Thyroid gland (tissue), 4 donors: ENCODE measurements around the gene RASD1. TPM values are rescaled to one million over a fixed set of nuclear protein-coding genes. Genes with fewer than 3 reads are reported as not detected.

ENCODE experiments used
- DNase-seq, 2 donors: peaks; one replicate each; pipeline ENCODE4 v3.0.0-alpha.2; 2019
- H3K27ac ChIP-seq, 3 donors: fragments of 200-600 bp; sonication (generic); 1 replicate in 2 of 3; 2 replicates in 1 of 3; pipeline ENCODE4 v1.5.1; 2016 to 2019; ENCODE audit warnings: mild to moderate bottlenecking in 1 of 3, moderate library complexity in 1 of 3
- H3K27me3 ChIP-seq: fragments of 200-600 bp; sonication (generic); one replicate; pipeline ENCODE4 v1.5.1; 2019
- H3K36me3 ChIP-seq, 2 donors: fragments of 200-600 bp; sonication (generic); one replicate each; pipeline ENCODE4 v1.5.1; 2016 to 2019
- H3K4me1 ChIP-seq, 2 donors: fragments of 200-600 bp; sonication (generic); one replicate each; pipeline ENCODE4 v1.5.1; 2017 to 2019
- H3K4me3 ChIP-seq, 3 donors: fragments of 200-600 bp; sonication (generic); replicated peaks in 1 of 3; 1 replicate in 2 of 3; 2 replicates in 1 of 3; pipeline ENCODE4 v1.5.1; 2016; ENCODE audit warnings: mild to moderate bottlenecking in 1 of 3
- H3K9me3 ChIP-seq: fragments of 200-600 bp; sonication (generic); one replicate; pipeline ENCODE4 v1.5.1; 2017
- POLR2A ChIP-seq, 2 donors: fragments of 450-650 bp; IDR thresholded peaks; one replicate each; pipeline ENCODE4 v1.6.1; 2017; ENCODE audit warnings: antibody characterized with exemption in 2 of 2, mild to moderate bottlenecking in 2 of 2, moderate library complexity in 1 of 2
- WGBS, 2 donors: methylation state at CpG; one replicate each; pipeline ENCODE4 v1.1.5; 2017; 5-methylcytosine and 5-hydroxymethylcytosine counted together
- intact Hi-C: fragments of 100-400 bp; cut with DNase I; formaldehyde crosslinking; loops from one replicate; pipeline ENCODE4 v1.15.1; 2023
- total RNA-seq, 4 donors: library from RNA; depleted of rRNA; stranded (reverse); fragments of >200 nt; gene quantifications; one replicate each; pipeline ENCODE4 v1.2.3, GENCODE V29; 2016
- TF ChIP-seq, protein P1 (sequence below), 6 experiments: fragments of 200-600 bp in 3 of 6; fragments of 450-650 bp in 3 of 6; sonication (generic) in 3 of 6; IDR thresholded peaks; one replicate each; pipeline ENCODE4 v1.5.1; 2016 to 2019; ENCODE audit warnings: antibody characterized with exemption in 6 of 6, mild to moderate bottlenecking in 2 of 6, inconsistent platforms in 1 of 6, moderate library complexity in 1 of 6

RASD1 gene
- total RNA-seq, 4 donors from 2014 or later: 114 to 149 (median 141) TPM

DNA sequence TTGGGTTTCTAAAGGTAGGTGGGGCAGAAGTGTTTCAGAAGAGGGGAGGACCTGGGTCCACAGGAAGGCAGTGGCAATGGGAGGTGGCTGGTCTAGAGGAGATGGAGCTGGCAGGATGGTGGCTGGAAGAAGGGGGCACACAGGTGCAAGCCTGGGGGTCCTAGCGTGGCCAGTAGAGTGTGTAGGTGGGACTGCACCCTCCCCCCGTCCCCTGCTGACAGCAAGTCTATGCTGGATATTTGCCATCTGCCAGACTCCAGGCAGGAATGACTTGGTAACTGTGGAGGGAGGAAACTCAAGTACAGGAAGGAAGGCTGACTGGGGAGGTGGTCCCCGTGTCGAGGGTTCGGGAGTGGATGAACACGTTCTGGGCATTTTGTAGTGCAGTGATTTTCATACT is 10.8 kb downstream of the RASD1 start:
- Histone ChIP-seq H3K9me3 (no peaks in the 10 kb centered on the region), H3K4me3 (no peak overlapping the region), H3K27me3 (no peaks in the 10 kb centered on the region), H3K4me1 (peaks cover 0 to 4% of the 10 kb centered on the region in 2 donors), H3K36me3 (peaks cover 6 to 8% of the 10 kb centered on the region in 2 donors), H3K27ac (no peak overlapping the region)
- intact Hi-C loops: no loop called here
- no peak for DNase-seq
- 84 to 86% methylated on average over 6 of the region's 6 CpGs for WGBS, 2 donors
- no peak for TF ChIP-seq POLR2A (IDR thresholded peaks at IDR 0.05)
- TF ChIP-seq, protein P1, sequence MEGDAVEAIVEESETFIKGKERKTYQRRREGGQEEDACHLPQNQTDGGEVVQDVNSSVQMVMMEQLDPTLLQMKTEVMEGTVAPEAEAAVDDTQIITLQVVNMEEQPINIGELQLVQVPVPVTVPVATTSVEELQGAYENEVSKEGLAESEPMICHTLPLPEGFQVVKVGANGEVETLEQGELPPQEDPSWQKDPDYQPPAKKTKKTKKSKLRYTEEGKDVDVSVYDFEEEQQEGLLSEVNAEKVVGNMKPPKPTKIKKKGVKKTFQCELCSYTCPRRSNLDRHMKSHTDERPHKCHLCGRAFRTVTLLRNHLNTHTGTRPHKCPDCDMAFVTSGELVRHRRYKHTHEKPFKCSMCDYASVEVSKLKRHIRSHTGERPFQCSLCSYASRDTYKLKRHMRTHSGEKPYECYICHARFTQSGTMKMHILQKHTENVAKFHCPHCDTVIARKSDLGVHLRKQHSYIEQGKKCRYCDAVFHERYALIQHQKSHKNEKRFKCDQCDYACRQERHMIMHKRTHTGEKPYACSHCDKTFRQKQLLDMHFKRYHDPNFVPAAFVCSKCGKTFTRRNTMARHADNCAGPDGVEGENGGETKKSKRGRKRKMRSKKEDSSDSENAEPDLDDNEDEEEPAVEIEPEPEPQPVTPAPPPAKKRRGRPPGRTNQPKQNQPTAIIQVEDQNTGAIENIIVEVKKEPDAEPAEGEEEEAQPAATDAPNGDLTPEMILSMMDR (IDR thresholded peaks at IDR 0.05): no peak

DNA sequence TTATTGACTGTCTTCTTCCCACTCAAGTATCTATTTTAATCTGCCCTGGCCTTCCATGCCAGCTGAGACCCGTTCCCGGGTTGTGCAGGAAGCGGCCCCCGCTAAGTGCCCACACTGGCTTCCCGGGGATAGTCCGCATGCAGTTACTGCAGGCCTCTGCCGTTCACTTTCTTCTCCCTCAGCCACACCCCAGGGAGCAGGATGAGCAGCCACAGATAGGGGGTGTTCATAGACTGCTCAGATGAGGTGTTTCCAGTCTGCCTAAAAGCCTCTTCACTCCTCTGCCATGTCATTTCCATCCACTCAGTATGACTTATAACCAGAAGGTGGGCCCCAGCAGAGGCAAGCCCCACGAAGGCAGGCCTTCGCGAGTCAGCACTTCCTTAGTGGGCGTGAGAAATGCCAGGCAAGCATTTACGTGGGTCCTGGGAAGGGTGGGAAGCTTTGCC is 11.7 kb downstream of the RASD1 start:
- peaks cover 8 to 10% of the 10 kb centered on the region in 2 donors for H3K4me1 ChIP-seq
- DNase-seq: no peak
- peaks cover 6 to 8% of the 10 kb centered on the region in 2 donors for H3K36me3 ChIP-seq
- H3K9me3 ChIP-seq: no peaks in the 10 kb centered on the region
- no peak overlapping the region for H3K27ac ChIP-seq
- intact Hi-C loops: no loop called here
- TF ChIP-seq POLR2A (IDR thresholded peaks at IDR 0.05): no peak
- TF ChIP-seq, protein P1 (IDR thresholded peaks at IDR 0.05): no peak
- WGBS, 2 donors: 69 to 76% methylated on average over 12 of the region's 12 CpGs
- H3K4me3 ChIP-seq: no peak overlapping the region
- H3K27me3 ChIP-seq: no peaks in the 10 kb centered on the region

DNA sequence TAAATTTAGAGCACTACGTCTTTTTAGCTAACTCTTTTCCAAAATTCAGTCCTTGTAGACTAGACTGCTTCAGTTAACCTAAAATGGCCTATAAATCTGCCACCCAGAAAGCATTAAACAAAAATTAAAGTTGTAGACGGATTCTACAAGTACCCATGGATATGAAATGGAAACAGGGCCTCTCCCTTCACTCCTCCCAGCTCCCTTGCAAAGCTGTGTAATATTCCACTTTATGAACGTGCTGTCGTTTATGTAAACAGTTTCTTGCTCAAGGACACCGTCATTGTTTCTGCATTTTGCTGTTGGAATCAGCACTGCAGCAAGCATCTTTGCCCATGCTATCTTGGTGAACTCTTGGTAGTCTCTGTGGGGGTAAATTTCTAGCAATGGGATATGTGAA is 14.3 kb downstream of the RASD1 start:
- Histone ChIP-seq H3K4me1 (peaks cover 31% of the 10 kb centered on the region in 2 donors), H3K36me3 (no peaks in the 10 kb centered on the region), H3K27ac (no peak overlapping the region), H3K4me3 (no peak overlapping the region), H3K9me3 (no peaks in the 10 kb centered on the region), H3K27me3 (no peaks in the 10 kb centered on the region)
- intact Hi-C loops: no loop called here
- DNase-seq: no peak
- no peak for TF ChIP-seq POLR2A (IDR thresholded peaks at IDR 0.05)
- 83 to 88% methylated on average over 5 of the region's 5 CpGs for WGBS, 2 donors

DNA sequence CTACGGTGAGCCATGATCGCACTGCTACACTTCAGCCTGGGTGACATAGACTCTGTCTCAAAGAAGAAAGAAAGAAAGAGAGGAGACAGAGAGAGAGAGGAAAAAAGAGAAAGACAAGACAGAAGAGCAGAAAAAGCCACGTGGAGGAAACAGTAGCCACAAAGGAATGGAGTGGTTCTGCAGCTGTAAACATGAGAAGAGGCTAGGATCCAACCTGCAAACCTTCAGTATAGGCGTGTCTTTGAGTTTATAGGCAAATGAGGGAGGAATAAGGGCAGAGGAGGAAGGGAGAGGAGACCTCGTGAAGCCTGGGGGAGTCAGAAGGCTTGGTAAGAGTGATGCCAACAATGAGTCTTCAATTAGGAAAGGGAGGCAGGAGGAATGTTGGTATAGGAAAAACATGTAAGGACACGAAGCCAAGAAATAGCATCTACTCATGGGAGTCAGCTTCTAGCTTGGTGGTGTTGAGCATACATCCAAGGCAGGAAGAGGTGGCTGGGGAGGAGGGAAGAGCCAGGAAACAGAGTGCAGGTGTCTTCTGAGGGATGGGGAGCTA is 15.5 kb downstream of the RASD1 start:
- WGBS, 2 donors: 81 to 82% methylated on average over 6 of the region's 6 CpGs
- no peak for DNase-seq
- intact Hi-C loops: no loop called here
- Histone ChIP-seq H3K4me3 (no peak overlapping the region), H3K36me3 (no peaks in the 10 kb centered on the region), H3K4me1 (peaks cover 31% of the 10 kb centered on the region in 2 donors), H3K27ac (no peak overlapping the region), H3K27me3 (no peaks in the 10 kb centered on the region), H3K9me3 (no peaks in the 10 kb centered on the region)
- TF ChIP-seq, protein P1 (IDR thresholded peaks at IDR 0.05): no peak
- TF ChIP-seq POLR2A (IDR thresholded peaks at IDR 0.05): no peak

DNA sequence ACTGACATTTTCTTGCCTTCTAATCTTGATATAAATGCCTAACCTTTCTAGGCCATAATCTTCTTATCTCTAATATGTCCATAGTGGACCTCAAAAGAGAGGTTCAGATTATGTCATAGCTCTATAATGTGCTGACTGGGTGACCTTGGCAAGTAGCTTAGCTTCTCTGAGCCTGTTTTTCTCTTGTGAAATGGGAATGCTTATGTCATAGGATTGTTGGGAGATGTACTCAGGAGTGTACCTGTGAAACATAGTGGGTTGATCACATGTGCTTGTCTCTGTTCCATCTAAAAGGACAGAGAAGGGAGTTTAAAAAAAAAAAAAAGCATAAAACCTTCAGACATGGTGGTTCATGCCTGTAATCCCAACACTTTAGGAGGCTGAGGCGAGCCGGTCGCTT is 17.0 kb downstream of the RASD1 start:
- no peaks in the 10 kb centered on the region for H3K36me3 ChIP-seq
- peaks cover 31% of the 10 kb centered on the region in 2 donors for H3K4me1 ChIP-seq
- no peak for DNase-seq
- no peak overlapping the region for H3K4me3 ChIP-seq
- TF ChIP-seq POLR2A (IDR thresholded peaks at IDR 0.05): no peak
- TF ChIP-seq, protein P1 (IDR thresholded peaks at IDR 0.05): no peak
- intact Hi-C loops: loop anchor here (10.0 kb wide), 1 partner anchor 64 kb away; no protein-coding TSS in a partner anchor
- H3K27me3 ChIP-seq: no peaks in the 10 kb centered on the region
- H3K9me3 ChIP-seq: no peaks in the 10 kb centered on the region
- no peak overlapping the region for H3K27ac ChIP-seq
- WGBS, 2 donors: 96% methylated on average over 3 of the region's 3 CpGs
